ENCODE data around the gene PLPP1.

Gene PLPP1

DNA sequence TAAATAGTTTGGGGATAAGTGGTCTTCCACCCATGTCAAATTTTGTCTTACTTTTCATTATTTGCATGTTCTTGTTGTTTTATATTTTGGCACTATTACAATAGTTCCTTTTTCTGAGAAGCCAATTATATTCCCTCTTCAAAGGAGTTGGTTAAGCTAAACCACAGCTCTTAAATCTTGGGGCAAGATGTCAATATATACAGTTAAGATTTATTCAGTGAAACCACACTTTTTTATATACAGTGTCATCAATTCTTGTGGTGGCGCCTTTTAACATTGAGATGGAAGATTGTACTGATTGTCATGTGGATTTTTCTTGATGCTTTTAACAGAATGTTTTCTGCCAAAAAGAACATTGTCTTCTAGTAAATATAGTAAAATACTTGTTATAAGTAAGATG lies 122.9 kb downstream of the PLPP1 start:
- in situ Hi-C loops (cut with MboI; ENCODE audit: low sequenced_read_pairs), result no loop called here

DNA sequence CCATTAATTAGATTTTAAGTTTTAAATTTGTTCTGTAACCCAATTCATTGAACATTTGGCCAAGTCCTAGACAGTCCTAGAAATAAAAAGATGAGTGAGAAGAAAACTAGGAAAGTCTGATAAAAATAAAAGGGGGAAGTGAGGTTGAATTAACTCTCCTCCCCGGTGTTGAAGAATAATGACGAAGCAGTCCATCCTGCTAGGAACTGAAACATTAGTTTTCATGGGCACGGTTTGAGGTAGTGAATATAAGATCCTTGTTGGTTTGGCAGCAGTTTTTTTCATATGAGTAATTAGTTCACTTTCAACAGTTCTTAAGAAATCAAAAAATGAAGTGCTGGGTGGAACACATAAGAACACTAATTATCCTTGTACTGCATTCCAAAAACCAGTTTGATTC lies 123.9 kb downstream of the PLPP1 start:
- in situ Hi-C loops (cut with MboI; ENCODE audit: low sequenced_read_pairs), result no loop called here

DNA sequence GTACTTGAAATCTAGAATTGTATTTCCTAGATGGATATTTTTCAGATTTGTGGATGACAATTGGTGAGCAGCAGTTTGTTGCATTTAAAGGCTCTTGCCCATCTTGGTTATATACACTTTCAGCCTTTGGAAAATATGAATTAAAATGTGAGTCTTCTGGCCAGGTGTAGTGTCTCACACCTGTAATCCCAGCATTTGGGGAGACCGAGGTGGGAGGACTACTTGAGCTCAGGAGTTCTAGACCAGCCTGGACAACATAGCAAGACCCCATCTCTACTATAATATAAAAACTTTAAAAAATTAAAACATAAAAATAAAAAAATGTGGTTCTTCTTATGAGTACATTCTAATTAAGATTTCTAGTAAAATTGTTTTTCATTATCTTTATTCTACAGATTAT lies 125.0 kb downstream of the PLPP1 start:
- in situ Hi-C loops (cut with MboI; ENCODE audit: low sequenced_read_pairs), result no loop called here

DNA sequence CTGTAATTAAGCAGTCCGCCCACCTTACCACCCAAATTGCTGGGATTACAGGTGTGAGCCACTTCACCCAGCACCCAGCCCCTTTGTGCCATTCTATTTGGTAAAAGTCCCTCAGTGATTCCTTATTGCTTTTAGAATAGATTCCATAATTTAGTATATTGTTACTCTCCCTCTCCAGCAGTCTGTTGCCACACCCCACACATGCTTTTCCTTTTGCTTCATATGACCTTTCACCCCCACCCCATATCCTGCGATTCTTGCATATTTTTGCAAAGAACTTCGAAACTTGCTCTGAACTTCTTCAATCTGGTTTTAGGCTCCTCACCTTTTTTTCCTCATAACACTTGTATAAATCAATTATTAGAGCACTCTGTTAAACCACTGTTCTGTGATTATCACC lies 126.8 kb downstream of the PLPP1 start:
- in situ Hi-C loops (cut with MboI; ENCODE audit: low sequenced_read_pairs), result no loop called here

DNA sequence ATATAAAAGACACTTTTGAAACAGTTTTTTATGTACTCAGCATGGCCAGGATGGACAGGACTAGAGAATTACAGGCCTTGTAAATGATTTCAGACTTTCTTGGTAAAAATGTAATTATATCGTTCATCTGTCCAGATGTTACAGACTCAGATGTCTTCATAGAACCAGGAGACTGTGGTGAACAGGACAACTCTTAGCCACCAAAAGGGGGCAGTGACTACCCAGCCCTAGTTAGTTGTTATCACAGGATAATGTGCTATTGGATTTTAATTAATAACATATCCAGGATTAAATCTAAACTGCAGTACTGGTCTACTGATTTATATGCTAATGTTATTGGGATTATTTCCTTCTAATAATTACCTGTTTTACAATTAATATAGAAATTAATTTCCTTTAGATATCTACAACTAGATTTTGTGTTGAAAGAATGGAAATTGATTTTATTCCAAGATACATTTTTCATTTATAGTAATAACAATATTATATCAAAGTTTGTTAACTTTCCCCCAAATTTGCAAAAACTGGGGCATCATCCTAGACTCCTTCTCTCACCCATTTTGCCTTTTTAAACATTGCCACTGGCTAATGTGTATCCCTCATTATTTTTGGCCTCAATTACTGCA lies 127.6 kb downstream of the PLPP1 start:
- in situ Hi-C loops (cut with MboI; ENCODE audit: low sequenced_read_pairs), result no loop called here

DNA sequence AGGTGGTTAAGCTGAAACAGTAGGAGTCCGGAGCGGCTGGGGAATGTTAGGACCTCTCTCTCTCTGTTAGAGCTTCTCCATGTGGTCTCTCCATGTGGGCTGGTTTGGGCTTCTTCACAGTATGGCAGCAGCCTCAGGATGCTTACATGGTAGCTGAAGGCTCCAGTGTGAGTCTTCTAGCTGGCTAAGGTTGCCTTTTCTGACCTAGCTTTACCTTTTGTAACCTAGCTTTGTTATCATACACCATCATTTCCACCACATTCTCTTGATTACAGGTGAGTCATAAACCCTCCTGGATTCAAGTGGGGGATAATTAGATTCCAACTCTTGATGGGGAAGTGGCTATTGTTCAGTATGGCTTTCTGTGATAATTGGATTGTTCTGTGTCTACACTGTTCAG lies 128.5 kb downstream of the PLPP1 start:
- in situ Hi-C loops (cut with MboI; ENCODE audit: low sequenced_read_pairs), result no loop called here

DNA sequence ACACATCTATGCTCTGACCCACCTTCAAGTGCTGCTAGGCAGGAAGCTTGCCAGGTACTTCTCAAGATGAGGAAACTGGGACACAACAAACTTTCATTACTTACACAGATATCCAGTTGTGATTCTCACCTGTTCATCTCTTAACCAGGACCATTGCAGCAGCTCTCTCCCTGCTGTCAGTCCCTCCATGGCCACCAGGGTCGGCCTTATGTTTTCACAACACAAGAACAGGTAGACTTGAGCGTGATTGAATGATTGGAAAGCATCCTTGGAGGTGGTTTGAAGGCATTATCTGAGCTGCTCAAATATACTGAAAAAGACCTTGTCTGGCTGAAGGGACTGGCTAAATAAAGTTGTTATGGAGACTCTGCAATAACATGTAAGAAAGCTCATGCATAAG lies 132.6 kb downstream of the PLPP1 start:
- in situ Hi-C loops (cut with MboI; ENCODE audit: low sequenced_read_pairs), result no loop called here

DNA sequence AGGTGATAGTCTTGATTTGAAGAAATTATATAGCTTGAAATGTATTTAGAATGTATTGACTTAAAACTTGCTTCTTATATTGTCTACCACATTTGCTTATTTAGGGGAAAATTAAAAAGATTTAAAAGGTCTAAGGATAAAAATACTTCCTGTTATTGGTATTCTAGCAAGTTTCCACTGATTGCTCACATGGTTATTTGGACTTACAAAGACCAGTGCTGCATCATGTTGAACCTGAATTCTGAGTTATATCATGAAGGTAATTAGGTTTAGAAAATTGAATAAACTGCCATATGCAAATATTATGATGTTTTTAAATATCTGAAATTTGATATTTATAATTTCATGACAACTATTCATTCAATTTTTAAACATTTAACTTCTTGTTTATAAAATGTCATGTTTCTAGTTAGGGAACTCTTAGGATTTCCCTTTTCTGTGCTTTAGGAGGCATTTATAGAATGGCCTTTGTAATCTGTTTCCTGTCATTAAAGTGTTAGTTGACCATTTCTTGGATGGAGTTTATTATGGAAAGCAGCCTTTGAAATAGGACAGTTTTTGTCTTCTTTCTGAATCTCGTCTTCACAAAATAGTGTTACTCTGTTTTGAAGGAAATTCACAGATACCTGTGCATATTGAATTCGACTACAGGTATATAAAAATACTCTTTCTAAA lies 141.1 kb downstream of the PLPP1 start:
- in situ Hi-C loops (cut with MboI; ENCODE audit: low sequenced_read_pairs), result no loop called here

DNA sequence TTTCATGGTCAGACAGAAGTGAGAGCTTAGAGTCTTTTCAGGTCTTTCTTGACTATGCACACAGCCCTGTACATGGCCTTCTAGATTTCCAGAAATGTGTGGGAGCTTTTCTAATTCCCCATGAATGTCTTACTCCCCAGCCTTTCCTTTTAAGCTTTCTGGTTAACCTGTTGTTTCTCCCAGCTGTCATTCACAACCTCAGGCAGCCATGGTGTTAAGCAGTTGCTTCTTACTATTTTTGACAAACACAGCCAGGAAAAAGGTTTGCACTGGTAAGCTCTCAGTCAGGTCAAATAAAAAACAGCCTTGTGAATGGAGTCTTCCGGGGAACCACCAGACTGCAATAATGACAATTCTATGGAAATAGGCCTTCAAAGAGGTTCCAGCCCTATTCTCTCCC lies 142.1 kb downstream of the PLPP1 start:
- in situ Hi-C loops (cut with MboI; ENCODE audit: low sequenced_read_pairs), result no loop called here

DNA sequence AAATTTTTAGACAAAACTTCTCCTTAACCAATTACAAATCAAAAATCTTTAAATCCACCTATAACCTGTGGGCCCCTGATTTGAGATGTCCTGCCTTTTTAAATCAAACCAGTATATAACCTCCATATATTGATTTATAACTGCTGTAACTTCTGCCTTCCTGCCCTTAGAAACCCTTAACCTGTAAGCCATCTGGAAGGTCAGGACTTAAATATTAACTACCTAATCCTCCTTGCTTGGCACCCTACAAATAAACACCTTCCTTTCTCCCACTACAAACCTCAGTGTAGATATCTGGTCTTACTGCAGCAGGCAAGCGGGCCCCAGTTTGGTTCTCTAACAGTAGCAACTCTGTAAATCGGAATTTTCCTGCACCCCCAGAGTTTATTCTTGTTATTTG lies 143.1 kb downstream of the PLPP1 start:
- in situ Hi-C loops (cut with MboI; ENCODE audit: low sequenced_read_pairs), result no loop called here

DNA sequence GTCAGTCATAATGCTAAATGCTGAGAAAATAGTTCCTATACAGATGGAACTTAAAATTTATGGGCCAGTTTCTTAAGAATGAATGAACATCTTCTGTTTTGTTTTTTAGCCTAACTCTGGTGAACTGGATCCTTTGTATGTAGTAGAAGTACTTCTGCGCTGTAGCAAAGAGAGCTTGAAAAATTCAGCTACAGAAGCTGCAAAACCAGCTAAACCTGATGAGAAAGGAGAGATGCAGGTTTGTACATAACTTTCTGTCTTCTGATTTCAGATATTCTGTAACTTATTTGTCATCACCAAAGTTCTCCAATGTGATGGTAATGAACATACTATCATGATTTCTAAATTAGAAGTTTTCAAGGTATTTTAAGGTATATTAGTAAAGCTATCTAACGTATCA lies 146.9 kb downstream of the PLPP1 start:
- in situ Hi-C loops (cut with MboI; ENCODE audit: low sequenced_read_pairs), result no loop called here

DNA sequence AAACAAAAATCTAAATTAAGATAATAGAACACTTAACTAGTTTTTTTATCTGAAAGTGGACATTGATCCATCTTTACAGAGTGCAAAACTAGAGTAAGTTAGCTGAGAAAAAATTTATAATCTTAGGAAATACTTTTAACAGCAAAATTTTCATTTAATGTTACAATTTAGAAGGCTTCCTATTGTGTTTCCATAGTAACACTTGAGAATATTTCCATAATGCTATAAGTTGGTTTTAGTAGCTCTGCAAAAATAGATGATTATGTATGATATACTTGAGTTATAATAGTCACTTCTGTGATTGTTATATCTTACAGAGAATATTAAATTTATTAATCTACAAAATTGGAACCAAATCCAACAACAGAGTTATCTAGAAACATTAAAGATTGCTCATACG lies 148.4 kb downstream of the PLPP1 start:
- in situ Hi-C loops (cut with MboI; ENCODE audit: low sequenced_read_pairs), result no loop called here

DNA sequence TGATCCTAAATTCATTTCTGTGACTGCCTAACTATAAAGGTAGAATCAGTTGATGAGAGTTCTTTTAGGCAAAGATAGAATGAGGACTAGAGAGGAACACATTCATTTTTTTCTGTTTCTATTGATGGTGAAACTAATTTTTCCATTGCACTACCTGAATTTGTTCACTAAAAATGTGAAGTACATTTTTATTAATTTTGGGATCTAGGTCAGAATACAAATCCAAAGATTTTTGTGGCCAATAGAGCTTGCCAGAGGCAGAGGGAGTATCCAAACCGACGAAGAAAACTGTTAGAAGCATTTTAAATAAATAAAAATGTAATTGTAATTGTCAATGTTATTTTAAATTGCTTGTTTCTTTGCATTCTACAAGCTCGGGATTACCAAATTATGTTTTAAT lies 148.9 kb downstream of the PLPP1 start:
- in situ Hi-C loops (cut with MboI; ENCODE audit: low sequenced_read_pairs), result no loop called here

DNA sequence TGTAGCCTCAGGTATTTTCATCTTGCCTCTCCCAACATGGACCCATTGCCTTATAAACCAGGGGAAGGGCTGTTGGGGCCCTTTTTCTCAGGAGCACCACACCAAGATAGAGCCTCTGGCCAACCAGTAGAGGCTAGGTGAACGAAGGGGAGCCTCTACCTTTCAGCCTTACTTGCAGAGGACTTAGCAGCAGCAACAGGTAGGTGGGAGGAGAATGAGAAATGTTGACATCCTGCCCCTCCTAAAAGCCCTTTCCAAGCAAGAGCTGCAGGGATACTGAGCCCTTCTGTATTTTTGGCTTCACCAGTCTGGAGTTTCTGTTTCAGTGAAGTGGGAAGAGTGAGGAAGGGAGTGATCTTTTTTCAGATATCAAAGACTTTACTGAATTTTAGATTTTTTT lies 149.5 kb downstream of the PLPP1 start:
- in situ Hi-C loops (cut with MboI; ENCODE audit: low sequenced_read_pairs), result no loop called here

DNA sequence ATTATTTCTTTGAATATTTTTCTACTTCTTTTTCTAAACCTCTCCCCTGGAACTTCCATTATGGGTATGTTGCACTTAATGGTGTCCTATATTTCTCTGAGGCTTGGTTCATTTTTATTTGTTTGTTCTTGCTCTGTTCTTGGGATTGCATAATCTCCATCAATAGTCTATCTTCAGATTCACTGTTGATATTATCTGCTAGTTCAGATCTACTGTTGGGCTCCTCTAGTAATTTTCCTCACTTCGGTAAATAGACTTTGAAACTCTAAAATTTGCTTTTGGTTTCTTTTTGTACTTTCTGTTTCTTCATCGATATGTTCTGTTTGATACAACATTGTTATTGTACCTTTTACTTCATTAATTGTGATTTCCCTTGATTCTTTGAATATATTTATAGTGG lies 150.7 kb downstream of the PLPP1 start:
- in situ Hi-C loops (cut with MboI; ENCODE audit: low sequenced_read_pairs), result no loop called here

DNA sequence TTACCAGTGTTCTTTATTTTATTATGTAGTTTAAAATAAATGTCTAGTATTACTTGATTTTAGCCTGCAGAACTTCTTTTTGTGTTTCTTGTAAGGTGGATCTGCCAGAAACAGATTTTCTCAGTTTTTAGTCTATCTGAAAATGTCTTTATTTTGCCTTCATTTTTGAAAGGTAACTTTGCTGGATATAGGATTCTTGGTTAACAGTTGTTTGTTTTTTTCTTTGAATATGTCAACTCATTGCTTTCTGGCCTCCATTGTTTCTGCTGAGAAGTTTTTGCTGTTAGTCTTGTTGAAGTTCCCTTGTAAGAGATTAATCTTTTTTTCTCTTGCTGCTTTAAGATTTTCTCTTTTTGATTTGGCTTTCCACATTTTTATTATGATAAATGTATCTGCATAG lies 151.5 kb downstream of the PLPP1 start:
- in situ Hi-C loops (cut with MboI; ENCODE audit: low sequenced_read_pairs), result no loop called here

DNA sequence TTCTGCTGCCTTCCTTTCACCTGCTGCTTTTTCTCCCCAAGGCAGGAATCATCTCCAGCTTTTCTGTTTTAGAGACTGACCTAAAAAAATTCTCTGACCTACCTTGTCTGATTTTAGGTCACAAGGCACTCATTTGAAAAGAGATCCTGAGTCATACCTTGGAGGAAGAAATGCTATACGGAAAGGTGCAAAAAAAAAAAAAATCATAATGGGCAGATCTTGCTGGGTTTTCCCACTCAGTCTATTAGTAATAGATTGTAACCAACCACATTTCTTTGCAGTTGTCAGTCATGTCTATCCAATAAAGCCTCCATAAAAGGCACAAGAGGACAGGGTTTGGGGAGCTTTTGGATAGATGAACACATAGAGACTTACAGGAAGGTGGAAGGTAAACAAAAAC lies 157.0 kb downstream of the PLPP1 start:
- in situ Hi-C loops (cut with MboI; ENCODE audit: low sequenced_read_pairs), result no loop called here

Measured in hTERT RPE-1 (cell line).